Measurements from ENCODE around the gene OPCML.

The OPCML gene

DNA sequence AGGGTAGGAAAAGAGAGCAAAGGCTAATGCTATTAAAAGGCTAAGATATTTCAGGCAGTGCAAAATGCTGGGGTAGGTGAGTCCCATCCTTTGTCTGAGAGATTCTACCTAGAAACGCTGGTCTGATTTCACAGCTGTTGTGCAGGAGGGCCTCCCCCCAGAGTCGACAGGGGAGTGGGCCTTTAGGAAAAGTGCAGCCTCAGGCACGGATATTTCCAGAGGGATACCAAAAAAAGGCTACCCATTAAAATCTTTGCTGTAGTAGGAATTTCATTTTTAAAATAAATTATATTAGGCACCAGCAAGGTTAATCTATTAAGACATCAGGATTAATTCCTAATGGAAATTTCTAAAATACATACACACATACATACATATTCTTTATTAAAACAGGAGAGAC is 280.5 kb downstream of the OPCML start:
- Histone ChIP-seq H3K27ac (no peak overlapping the region), H3K4me3 (no peak overlapping the region)

DNA sequence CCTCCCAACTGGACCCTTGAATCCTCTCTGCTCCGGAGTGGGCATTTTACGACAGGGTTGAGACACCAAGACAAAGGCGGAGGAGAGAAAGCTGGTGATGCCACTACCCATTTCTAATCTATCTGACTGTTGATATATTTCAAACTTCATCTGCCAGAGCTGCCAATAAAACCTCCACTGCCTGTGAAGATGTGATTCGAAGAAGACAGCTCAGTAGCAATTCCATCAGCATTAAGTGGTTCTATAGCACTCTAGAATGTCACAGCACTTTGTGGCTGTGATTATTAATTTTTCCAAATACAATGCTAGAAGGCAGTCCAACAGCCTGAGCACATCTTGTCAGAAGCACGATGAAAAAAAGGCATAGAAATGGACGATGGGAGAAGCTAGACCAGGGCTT is 282.8 kb downstream of the OPCML start:
- no peak overlapping the region for H3K27ac ChIP-seq
- no peak overlapping the region for H3K4me3 ChIP-seq

DNA sequence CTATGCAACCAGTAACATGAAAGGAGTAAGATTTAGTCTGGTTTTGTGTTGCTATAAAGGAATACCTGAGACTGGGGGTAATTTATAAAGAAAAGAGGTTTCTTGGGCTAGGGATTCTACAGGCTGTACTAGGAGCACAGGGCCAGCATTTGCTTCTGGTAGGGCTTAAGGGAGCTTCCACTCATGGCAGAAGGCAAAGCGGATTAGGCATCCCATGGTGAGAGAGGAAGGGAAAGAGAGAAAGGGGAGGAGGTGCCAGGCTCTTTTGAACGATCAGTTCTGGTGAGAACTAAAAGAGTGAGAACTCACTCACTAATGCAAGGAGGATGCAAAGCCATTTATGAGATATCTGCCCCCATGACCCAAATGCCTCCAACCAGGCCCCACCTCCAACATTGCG is 283.2 kb downstream of the OPCML start:
- Histone ChIP-seq H3K4me3 (no peak overlapping the region), H3K27ac (no peak overlapping the region)

DNA sequence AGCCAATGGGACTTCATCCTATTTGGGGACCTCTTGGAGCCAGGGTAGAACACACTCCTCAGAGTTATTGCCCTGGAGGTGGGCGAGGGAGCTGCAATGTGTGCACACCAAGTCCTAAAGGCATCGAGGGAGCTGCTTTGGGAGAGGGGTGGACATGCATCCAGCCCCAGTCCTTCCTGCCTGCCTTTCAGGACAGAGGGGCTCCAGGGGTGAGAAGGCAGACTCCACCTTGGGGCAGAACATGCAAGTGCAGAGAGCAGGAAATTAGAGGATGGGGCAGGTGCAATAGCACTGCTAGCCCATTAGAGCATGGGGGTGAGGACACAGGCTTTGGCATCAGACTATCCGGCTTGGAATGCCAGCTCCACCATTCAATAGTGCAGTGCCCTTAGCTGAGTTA is 288.5 kb downstream of the OPCML start:
- Histone ChIP-seq H3K4me3 (no peak overlapping the region), H3K27ac (no peak overlapping the region)

DNA sequence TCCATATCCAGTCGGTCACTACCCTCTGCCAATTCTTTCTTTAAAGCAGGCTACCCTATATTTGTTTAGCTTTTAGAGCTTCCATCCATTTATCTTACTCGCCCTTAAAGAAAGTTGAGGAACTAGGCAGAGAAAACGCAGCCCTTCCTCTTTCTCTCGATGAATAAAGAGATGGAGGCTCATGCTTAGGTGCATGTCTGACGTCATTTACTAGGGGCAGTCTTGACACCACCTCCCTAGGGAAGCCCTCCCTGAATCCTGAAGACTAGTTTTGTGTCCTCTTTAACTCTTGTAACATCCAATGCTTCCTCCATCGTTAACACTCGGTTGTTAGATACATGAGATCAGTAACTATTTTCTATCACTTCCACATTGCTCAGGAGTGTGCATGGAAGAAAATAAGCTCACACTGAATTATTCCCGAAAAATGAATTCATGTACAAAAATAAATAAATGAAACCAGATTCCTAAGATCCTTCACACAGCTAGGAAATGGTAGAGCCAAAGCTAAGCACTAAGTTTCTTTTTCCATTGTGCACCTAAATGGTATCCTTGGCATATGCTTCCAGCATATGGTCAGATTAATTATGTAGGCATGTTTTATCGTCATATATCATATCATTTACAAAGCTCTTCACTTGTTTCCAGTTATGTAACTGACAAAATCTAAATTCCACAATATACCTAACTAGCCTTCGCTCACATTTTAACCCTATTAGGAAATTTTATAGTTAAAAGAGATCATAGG is 291.2 kb downstream of the OPCML start:
- H3K4me3 ChIP-seq, result no peak overlapping the region

DNA sequence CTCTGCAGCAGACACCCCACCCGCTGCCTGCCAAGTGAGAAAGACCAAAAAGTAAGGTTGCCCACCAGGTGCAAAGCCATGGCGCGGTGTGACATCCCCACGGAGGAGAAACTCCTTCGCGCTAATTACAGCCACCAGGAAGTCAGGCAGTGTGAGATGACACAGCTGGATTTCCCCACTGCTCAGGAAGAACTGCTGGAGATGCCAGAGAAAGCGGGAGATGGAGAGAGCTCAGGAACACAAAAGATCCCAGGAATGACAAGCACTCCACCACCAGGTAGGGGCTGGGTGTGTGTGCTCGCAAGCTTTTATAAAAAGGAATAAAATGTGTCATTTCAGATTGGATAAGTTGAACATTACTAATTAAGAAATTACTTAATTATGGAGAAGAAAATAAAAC is 292.7 kb downstream of the OPCML start:
- Histone ChIP-seq H3K27ac (no peak overlapping the region), H3K4me3 (no peak overlapping the region)

More for the DNA sequence above, 291.2 kb downstream of the OPCML start:
- H3K27ac ChIP-seq, result no peak overlapping the region

DNA sequence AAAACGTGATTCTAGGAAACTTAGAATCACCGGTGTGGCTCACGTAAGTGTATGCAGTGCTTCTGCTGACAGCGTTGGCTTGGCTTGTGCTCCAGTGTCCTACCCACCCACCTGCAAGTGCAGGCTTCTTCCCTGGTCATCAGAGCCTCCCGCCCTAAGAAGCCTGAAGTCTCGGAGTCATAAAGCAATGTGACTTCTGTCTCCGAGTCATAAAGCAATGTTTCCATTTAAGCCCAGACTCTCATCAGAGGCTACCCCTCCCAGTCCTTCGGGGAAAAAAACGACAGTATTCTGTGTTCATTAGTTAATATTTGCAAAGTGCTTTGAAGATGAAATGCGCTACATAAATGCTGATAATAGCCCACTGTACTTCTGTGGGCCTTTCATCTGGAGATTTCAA is 293.8 kb downstream of the OPCML start:
- Histone ChIP-seq H3K27ac (no peak overlapping the region), H3K4me3 (no peak overlapping the region)

DNA sequence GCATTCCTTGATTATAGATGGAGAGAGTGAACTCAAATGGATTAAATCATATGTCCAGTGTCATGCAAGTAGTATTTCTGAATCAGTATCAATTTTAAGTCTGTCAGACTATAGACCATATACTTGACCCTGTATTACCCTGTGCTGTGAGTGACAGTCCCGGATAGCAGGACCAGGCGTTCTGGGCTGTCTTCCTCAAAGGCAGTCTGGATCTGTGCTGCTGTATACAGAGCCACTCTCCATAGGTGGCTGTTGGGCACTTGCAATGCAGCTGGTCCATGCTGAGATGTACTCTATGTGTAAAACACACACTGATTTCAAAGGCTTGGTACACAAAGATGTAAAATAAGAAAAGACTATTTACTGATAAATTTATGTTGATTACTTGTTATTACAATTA is 294.3 kb downstream of the OPCML start:
- Histone ChIP-seq H3K4me3 (no peak overlapping the region), H3K27ac (no peak overlapping the region)

DNA sequence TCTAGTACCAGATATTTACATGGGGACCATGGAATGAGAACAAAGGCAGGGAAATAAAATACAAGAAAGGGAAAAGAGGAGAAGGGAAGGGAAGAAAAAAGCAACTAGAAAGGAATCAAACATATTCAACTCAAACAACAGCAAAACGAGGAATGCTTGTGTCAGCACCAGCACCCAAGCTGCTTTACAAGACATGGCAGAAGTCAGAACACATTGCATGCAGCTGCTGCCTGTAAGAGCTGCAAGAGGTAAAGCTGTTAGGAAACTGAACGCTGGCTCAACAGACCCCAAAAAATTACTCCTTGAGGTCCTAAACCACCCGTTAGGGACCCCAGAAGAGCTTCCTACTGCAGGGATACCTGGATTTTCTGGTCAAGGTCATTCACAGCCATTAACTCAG is 296.9 kb downstream of the OPCML start:
- H3K27ac ChIP-seq, result no peak overlapping the region
- no peak overlapping the region for H3K4me3 ChIP-seq

DNA sequence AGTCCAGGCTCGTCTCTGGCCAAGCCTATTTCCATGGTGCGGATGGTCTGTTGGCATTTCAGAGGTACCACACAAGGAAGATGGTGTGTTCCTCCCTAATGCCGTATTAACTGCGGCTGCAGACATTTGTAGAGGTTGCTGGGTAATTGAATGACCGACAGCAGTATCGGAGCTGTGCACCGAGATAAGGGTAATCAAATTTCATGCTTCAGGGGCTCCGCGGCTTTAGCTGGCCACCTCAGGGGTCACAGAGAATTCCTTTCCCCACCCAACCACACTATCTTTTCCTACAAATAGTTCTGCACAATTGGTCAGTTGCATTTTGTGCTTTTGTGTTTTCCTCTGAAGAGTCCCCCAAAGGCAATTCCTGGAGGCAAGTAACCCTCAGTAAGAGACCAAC is 297.4 kb downstream of the OPCML start:
- Histone ChIP-seq H3K4me3 (no peak overlapping the region), H3K27ac (no peak overlapping the region)

DNA sequence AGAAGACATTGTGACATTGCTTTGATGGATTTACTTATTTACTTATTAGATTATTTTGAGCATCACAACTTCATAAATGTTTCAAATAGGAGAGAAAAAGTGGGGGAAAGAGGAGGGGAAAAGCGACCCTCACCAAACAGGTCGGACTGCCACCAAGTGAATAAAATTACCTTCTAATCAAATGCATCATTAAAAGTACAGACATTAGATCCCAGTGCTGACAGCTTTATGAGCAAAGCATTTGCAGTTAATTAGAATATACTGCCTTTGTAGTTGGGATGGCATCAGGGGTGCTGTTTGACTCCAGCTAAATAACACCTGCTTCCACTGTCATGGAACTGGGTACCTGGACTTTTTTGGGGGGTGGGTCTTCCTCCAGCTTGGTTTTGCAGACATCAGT is 299.6 kb downstream of the OPCML start:
- H3K27ac ChIP-seq, result no peak overlapping the region
- no peak overlapping the region for H3K4me3 ChIP-seq

DNA sequence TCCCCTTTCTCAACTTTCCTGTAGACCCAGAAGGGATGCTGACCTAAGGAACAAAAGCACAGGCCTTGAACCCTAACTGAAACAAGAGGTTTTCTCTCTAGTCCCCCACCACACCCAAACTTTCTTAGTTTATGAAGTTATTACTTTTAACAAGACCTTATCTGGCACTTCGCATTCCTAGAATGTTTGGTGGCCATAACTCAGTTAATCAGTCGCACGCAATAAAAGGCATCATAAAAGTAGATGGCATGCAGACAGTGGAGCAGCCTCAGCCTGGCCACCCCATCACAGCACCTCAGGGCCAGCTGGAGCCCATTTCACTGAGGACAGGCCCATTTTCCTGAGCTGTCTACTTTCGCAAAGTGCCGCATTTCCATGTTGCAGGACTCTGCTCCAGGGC is 301.9 kb downstream of the OPCML start:
- H3K27ac ChIP-seq, result no peak overlapping the region

DNA sequence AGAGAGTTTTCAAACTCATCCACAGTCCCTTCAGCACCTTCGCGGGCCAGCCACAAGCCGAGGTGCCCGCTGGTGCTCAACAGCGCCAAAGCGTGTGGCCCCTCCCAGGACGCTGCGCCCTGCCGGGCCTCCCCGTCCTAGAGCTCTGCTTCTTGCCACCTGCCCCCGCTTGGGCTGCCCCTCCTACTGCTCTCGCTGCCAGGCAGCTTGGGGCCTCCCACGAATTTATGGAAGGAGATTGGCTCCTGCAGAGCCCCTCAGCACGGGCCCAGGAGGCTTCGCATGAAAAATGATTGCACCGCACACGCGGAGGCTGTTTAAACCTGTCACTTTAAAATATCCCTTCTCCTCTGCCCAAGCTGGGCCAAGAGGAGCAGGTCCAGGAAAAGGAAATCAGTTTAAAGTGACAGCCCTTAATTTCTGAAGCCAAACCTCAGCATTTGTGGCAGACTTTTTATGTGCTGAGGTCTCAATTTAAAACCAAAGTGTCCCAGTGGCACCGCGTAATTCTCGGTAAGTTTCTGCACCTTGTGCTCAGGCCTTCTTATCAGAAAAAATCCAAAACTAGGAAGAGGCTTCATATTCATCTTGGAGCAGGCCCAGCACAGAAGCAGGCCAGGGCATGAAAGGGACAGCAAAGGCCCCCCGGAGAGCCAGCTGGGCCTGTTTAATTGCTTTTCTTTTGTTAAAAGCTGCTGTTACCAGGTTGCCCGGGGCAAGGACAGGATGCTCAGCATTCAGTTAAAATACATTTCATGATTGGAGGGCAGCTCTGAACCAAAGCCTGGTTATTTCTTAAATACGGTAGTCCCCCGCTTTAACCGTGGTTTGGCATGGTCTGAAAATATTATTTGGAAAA is 303.6 kb downstream of the OPCML start:
- H3K4me3 ChIP-seq, result no peak overlapping the region
- H3K27ac ChIP-seq, result no peak overlapping the region

More for the DNA sequence above, 301.9 kb downstream of the OPCML start:
- no peak overlapping the region for H3K4me3 ChIP-seq

DNA sequence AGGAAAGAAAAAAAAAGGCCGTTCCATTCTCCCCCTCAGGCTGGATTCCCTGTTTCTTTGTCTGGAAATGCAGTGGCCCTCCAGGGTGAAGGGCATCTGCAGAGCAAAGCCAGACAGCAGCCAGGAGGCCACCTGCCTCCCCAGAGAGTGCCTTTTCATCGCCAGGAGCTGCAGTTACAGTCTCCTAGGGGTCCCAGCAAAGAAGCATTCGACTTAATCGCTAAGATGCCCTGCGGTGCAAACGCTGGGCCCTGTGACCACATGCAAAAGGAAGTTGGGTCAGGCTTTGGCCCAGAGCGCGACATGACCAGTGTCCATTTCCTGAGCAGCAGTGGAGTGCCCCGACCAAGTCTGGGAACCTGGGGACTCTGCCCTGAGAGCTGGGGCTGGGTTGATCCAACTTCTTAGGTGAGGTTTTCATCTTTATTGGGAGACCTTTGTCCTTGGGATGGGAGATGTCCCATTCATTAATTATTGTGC is 304.6 kb downstream of the OPCML start:
- Histone ChIP-seq H3K27ac (no peak overlapping the region), H3K4me3 (no peak overlapping the region)

DNA sequence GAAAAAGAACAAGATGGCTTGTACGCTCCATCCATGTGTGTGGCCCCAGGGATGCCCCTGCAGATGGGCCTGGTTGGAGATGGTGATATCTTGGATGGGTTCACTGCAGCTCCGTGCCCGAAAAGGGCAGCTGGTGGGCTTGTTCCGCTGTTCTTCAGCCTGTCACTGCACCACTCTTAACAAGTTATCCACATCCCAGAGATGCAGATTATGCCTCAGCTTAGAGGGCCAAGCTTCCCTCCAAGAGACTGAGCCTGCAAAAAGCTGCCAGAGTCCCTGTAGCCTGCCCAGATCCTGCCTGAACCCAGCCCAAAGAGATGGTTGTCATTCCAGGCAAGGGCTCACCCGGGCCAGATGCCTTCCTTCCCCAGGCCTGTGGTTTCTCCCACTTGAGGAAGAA is 308.0 kb downstream of the OPCML start:
- H3K4me3 ChIP-seq, result no peak overlapping the region

DNA sequence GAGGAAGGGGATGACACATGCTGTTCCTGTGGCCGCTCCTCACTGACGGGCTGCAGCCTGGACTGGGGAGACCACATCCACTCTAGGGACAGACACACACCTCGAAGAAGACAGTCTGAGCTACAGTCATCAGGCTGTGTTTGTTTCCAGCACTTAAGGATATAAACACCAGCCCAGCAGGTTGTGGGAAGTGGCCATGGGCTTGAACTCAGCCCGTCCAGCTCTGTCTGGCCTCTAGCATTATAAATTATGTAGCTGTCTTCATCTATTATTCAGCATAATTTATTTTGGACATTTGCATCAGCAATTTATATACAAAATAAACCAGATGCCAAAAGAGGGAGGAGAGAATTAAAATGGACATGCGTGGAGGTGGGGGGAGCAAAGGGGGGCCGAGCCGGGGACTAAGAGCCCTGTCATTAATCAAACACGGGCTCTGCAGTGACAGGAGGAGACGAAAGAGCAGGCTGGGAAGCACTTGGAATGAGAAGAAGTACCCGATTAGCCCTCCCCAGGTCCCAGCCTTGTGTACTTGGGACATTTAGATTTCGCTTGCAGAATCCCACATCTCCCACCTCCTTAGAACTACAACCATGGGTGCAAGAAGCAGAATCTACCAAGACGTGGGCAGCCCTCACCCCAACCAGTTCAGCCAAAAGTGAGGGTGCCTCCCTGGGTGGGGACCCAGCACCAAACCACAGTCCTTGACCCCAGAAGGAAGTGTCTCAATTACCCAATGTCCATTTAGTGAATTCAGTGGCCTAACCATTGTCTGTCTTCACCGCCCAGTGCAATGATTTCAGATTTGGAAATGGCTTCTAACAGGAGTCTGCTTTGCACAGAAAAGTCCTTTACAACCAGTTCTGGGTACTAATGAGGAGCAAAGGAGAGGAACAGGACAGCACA is 309.6 kb downstream of the OPCML start:
- H3K27ac ChIP-seq, result no peak overlapping the region
- no peak overlapping the region for H3K4me3 ChIP-seq

More for the DNA sequence above, 308.0 kb downstream of the OPCML start:
- no peak overlapping the region for H3K27ac ChIP-seq

DNA sequence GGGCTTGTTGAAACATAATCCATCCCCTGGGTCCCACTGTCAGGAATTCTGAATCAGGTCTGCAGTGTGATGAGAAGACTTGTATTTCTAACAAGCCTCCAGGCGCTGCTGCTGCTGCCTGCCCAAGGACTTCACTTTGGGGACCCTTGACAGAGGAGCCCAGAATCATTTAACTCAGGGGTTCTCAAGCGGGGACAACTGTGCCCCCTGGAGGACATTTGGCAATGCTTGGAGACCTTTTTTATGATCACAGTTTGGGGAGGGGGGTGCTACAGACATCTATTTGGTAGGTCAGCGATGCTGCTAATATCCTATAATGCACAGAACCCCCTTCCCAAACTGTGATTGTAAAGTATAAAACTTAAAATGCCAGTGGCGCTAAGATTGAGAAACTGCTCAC is 312.8 kb downstream of the OPCML start:
- Histone ChIP-seq H3K4me3 (no peak overlapping the region), H3K27ac (no peak overlapping the region)

DNA sequence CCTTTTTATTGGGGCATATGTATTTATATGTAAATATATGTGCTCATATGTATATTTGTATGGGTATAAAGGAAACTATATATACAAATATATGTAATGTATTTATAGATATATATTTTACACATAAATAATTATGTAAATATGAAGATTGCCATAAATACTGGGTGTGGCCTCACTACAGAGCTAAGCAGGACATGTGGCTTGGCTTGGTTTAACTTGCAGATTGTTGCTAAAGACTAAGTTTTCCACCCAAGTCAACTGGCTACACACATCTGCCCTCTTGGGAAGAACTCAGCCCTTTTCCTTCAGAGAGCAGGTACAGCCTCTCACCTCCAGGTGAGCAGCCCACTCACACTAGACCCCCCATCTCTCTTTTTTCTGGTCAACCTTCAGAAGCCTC is 315.5 kb downstream of the OPCML start:
- Histone ChIP-seq H3K27ac (no peak overlapping the region), H3K4me3 (no peak overlapping the region)

DNA sequence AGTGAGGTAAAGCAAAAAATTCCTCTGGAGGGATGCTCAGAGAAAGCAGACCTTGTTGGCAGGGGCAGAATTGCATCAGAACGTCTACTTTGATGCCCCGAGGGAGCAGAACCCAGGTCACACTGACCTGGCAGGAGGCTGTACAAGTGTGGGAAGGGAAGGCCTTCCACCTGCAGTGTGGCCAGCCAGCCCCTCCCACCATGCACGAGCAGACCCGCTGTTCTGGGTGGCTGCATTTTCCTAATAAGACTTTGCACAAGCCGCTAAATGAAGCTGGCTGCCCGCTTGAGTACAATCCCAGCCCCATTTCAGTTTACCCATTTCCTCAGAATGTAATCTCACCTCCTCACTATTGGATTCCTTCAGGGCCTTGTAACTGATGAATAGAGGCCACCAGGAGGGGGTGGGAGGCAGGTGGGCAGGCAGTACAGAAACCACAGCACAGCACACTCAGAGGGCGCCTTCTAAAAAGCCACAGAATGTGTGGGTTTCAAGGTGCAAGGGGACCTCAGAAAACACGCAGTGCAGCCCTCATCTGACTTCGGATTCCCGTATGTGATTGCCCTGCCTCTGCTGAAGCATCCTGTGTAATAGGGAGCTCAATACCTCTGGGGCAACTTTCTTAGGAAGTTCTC is 316.6 kb downstream of the OPCML start:
- Histone ChIP-seq H3K4me3 (no peak overlapping the region), H3K27ac (no peak overlapping the region)

DNA sequence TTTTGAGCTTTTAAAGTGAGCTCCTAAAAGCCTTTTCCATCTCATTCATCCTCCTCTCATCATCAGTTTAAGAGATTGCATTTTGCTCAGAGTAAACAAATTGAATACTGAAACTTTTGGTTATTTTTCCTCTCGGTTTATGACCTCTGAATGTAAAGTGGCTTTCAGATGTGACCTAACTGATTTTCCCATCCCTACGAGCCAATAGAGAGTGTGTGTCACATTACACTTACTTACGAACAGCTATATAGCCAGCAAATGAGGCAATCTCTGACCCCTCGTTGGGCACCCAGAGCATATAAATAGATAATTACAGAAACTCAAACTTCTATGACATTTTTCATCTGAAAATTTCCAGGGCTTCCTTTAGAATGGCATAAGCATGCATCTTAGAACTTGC is 317.7 kb downstream of the OPCML start:
- Histone ChIP-seq H3K4me3 (no peak overlapping the region), H3K27ac (no peak overlapping the region)

Data from skin epidermis (tissue), 12 donors.